Liver (tissue), 3 donors: ENCODE data around the gene SUB1.

Source experiments
- FOXA1 ChIP-seq: IDR thresholded peaks from 2 replicates; pipeline ENCODE4 v1.6.1; 2016; ENCODE audit warnings: antibody characterized with exemption
- GABPA ChIP-seq, 2 donors: IDR thresholded peaks in 1 of 2; conservative IDR thresholded peaks in 1 of 2; 2 replicates each; pipeline ENCODE4 v1.6.1; 2016; ENCODE audit warnings: antibody characterized with exemption in 2 of 2, mild to moderate bottlenecking in 1 of 2, moderate library complexity in 1 of 2
- HNF4G ChIP-seq: IDR thresholded peaks from 2 replicates; pipeline ENCODE4 v1.6.1; 2016; ENCODE audit warnings: antibody characterized with exemption
- JUND ChIP-seq, 2 donors: IDR thresholded peaks; 2 replicates each; pipeline ENCODE4 v1.6.1; 2016; ENCODE audit warnings: antibody characterized with exemption in 2 of 2
- RAD21 ChIP-seq, 2 donors: IDR thresholded peaks; 2 replicates each; pipeline ENCODE4 v1.6.1; 2016; ENCODE audit warnings: antibody characterized with exemption in 2 of 2, mild to moderate bottlenecking in 2 of 2
- RXRA ChIP-seq, 2 donors: IDR thresholded peaks; 2 replicates each; pipeline ENCODE4 v1.6.1; 2017 to 2018; ENCODE audit warnings: antibody characterized with exemption in 2 of 2, mild to moderate bottlenecking in 1 of 2
- SP1 ChIP-seq: IDR thresholded peaks from 2 replicates; pipeline ENCODE4 v1.6.1; 2018; ENCODE audit warnings: antibody characterized with exemption, mild to moderate bottlenecking
- TAF1 ChIP-seq: conservative IDR thresholded peaks from 2 replicates; pipeline ENCODE4 v1.6.1; 2016; ENCODE audit warnings: antibody characterized with exemption, mild to moderate bottlenecking
- YY1 ChIP-seq: IDR thresholded peaks from 2 replicates; pipeline ENCODE4 v1.6.1; 2016; ENCODE audit warnings: antibody characterized with exemption, mild to moderate bottlenecking
- TF ChIP-seq, protein P1 (sequence below): fragments of 150-350 bp; IDR thresholded peaks from 2 replicates; pipeline ENCODE4 v1.5.1; 2017; ENCODE audit warnings: improper control_type of control experiment, low read depth, low read length; ENCODE audit not compliant: missing input control
- TF ChIP-seq, protein P2 (sequence below): IDR thresholded peaks from 2 replicates; pipeline ENCODE4 v1.6.1; 2016; ENCODE audit warnings: antibody characterized with exemption, mild to moderate bottlenecking
- TF ChIP-seq, protein P3 (sequence below): IDR thresholded peaks from 2 replicates; pipeline ENCODE4 v1.6.1; 2016; ENCODE audit warnings: antibody characterized with exemption
- donor health status: healthy.
- donor health status: healthy.

DNA sequence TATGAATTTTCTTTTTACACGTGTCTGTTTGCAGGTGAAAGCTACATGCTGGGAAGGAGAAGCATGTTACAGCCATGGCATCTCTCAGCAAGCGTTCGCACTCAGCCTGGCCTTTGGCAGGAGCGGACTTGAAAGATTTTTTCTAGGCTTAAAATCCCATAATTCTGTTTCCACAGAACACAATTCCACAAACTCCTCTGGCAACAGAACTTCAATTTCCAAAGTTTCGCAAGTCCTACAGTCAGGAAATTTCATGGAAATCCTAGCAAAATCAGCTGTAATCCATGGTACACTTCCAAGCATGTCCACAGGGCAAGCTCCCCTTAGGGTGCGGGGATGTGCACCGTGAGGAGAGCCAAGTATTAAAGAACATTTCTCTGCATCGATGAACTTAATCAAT lies 35.9 kb downstream of the SUB1 start:
- TF ChIP-seq YY1 = no peak
- TF ChIP-seq, protein P1, sequence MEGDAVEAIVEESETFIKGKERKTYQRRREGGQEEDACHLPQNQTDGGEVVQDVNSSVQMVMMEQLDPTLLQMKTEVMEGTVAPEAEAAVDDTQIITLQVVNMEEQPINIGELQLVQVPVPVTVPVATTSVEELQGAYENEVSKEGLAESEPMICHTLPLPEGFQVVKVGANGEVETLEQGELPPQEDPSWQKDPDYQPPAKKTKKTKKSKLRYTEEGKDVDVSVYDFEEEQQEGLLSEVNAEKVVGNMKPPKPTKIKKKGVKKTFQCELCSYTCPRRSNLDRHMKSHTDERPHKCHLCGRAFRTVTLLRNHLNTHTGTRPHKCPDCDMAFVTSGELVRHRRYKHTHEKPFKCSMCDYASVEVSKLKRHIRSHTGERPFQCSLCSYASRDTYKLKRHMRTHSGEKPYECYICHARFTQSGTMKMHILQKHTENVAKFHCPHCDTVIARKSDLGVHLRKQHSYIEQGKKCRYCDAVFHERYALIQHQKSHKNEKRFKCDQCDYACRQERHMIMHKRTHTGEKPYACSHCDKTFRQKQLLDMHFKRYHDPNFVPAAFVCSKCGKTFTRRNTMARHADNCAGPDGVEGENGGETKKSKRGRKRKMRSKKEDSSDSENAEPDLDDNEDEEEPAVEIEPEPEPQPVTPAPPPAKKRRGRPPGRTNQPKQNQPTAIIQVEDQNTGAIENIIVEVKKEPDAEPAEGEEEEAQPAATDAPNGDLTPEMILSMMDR = no peak
- TF ChIP-seq RAD21 (IDR thresholded peaks at IDR 0.05) = no peak
- no peak for TF ChIP-seq JUND (IDR thresholded peaks at IDR 0.05)
- TF ChIP-seq, protein P2, sequence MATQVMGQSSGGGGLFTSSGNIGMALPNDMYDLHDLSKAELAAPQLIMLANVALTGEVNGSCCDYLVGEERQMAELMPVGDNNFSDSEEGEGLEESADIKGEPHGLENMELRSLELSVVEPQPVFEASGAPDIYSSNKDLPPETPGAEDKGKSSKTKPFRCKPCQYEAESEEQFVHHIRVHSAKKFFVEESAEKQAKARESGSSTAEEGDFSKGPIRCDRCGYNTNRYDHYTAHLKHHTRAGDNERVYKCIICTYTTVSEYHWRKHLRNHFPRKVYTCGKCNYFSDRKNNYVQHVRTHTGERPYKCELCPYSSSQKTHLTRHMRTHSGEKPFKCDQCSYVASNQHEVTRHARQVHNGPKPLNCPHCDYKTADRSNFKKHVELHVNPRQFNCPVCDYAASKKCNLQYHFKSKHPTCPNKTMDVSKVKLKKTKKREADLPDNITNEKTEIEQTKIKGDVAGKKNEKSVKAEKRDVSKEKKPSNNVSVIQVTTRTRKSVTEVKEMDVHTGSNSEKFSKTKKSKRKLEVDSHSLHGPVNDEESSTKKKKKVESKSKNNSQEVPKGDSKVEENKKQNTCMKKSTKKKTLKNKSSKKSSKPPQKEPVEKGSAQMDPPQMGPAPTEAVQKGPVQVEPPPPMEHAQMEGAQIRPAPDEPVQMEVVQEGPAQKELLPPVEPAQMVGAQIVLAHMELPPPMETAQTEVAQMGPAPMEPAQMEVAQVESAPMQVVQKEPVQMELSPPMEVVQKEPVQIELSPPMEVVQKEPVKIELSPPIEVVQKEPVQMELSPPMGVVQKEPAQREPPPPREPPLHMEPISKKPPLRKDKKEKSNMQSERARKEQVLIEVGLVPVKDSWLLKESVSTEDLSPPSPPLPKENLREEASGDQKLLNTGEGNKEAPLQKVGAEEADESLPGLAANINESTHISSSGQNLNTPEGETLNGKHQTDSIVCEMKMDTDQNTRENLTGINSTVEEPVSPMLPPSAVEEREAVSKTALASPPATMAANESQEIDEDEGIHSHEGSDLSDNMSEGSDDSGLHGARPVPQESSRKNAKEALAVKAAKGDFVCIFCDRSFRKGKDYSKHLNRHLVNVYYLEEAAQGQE = no peak
- TF ChIP-seq FOXA1 = no peak
- TF ChIP-seq HNF4G = no peak
- no peak for TF ChIP-seq TAF1
- TF ChIP-seq SP1 = no peak
- TF ChIP-seq GABPA (IDR thresholded peaks at IDR 0.05 in 1 of 2, conservative IDR thresholded peaks at IDR 0.05 in 1 of 2) = no peak
- TF ChIP-seq, protein P3, sequence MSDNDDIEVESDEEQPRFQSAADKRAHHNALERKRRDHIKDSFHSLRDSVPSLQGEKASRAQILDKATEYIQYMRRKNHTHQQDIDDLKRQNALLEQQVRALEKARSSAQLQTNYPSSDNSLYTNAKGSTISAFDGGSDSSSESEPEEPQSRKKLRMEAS = no peak
- TF ChIP-seq RXRA (IDR thresholded peaks at IDR 0.05) = no peak
